Muscle layer of duodenum (tissue), 2 donors: Measurements from ENCODE around the gene RNF123.

Experiments used
- H3K27ac ChIP-seq: one replicate; pipeline ENCODE4 v1.7.0; 2013; ENCODE audit warnings: mild to moderate bottlenecking, low read length
- H3K27me3 ChIP-seq: one replicate; pipeline ENCODE4 v1.7.0; 2013; ENCODE audit warnings: low read depth, mild to moderate bottlenecking, control low read depth, low read length
- H3K36me3 ChIP-seq, 2 donors: one replicate each; pipeline ENCODE4 v1.7.0; 2013; ENCODE audit warnings: low read length in 2 of 2, control low read depth in 1 of 2, mild to moderate bottlenecking in 1 of 2; ENCODE audit not compliant: insufficient read depth in 2 of 2, control insufficient read depth in 1 of 2
- H3K4me1 ChIP-seq, 2 donors: one replicate each; pipeline ENCODE4 v1.7.0; 2013; ENCODE audit warnings: low read length in 2 of 2, mild to moderate bottlenecking in 2 of 2, control low read depth in 1 of 2, moderate library complexity in 1 of 2; ENCODE audit not compliant: insufficient read depth in 2 of 2, control insufficient read depth in 1 of 2
- H3K4me3 ChIP-seq, 2 donors: one replicate each; pipeline ENCODE4 v1.7.0; 2013; ENCODE audit warnings: low read length in 2 of 2, low read depth in 1 of 2, mild to moderate bottlenecking in 1 of 2
- H3K9me3 ChIP-seq, 2 donors: one replicate each; pipeline ENCODE4 v1.7.0; 2013; ENCODE audit warnings: low read length in 2 of 2, control low read depth in 1 of 2, mild to moderate bottlenecking in 1 of 2; ENCODE audit not compliant: control insufficient read depth in 1 of 2
- donor health status: healthy.

RNF123 gene

DNA sequence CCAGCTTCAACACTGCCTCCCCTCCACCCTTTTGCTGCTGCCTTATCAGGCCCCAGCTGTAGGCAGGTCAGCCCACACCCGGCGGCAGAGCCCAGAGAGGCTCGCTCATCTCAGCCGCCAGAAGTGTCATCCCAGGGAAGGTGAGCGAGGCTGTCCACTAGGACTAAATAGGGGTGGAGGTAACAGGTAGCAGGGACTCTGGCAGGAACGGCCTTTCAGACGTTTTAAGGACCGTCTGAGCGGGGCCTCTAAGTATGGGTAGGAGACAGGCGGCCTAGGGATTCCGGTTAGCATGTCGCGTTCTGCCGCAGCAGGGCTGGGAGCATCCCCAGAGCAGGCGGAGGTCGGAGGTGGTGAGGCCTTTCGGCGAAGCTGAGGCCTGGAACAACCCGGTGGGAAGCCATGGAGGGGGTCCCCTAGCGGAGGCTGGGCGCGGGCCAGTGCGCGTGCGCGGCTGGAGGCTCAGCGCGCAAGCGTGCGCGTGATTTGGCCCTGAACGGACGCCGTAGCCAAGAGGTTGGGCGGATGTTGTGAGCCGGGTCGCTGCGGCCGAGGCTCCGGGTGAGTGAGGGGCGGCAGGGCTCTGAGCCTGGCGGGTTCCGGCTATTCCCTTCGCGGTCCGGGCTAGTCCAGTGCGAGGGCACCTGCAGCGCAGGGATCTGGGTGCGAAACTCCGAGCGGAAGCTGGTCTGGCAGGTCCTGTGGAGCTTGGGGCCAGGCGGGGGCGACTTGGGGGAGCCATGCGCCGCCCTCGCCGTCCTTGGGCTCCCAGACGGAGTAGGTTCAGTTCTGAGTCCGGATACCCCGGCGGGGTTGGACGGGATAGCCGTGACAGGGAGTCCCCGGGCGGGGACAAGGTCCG is at the start of gene RNF123, which contains the start of gene MST1:
TSS of gene RNF123 (plus strand) at position 512 of the 862 bp plus-strand sequence. CDS start 1,609 bp downstream, outside the sequence.
TSS of gene MST1 (minus strand) at position 429 of the 862 bp plus-strand sequence. CDS start 783 bp downstream, outside the sequence.
- peak within 1 kb of the TSS; percentile 69 for H3K27ac ChIP-seq
- H3K27me3 ChIP-seq: no peaks in the 10 kb centered on the region
- H3K4me3 ChIP-seq: peak within 1 kb of the TSS; percentile 87 to 99
- H3K4me1 ChIP-seq: peaks cover 0 to 30% of the 10 kb centered on the region in 2 donors
- H3K9me3 ChIP-seq: no peaks in the 10 kb centered on the region
- H3K36me3 ChIP-seq: peaks cover 0 to 1% of the 10 kb centered on the region in 2 donors

DNA sequence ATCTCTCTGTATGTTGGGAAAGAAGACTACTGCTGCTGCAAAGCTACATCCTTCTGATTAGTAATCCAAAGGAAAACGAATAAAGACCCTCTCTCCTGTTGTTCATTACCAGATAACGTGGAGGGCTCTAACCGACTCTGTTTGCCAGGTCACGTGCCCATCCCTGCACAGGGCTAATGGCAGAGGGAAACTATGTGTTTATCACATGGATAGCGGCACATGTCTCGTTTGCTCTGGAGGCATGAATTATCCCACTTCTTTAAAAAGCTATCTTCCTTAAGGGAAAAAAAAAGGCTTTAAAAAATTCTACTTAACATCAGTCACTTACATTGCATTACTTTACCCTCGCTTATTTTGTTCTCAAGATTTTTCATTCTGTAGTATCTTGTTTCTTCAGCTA is 48.1 kb upstream of the RNF123 start:
- no peaks in the 10 kb centered on the region for H3K4me1 ChIP-seq
- no peaks in the 10 kb centered on the region for H3K36me3 ChIP-seq
- no peak overlapping the region for H3K27ac ChIP-seq
- no peaks in the 10 kb centered on the region for H3K27me3 ChIP-seq
- no peak overlapping the region for H3K4me3 ChIP-seq
- no peaks in the 10 kb centered on the region for H3K9me3 ChIP-seq

DNA sequence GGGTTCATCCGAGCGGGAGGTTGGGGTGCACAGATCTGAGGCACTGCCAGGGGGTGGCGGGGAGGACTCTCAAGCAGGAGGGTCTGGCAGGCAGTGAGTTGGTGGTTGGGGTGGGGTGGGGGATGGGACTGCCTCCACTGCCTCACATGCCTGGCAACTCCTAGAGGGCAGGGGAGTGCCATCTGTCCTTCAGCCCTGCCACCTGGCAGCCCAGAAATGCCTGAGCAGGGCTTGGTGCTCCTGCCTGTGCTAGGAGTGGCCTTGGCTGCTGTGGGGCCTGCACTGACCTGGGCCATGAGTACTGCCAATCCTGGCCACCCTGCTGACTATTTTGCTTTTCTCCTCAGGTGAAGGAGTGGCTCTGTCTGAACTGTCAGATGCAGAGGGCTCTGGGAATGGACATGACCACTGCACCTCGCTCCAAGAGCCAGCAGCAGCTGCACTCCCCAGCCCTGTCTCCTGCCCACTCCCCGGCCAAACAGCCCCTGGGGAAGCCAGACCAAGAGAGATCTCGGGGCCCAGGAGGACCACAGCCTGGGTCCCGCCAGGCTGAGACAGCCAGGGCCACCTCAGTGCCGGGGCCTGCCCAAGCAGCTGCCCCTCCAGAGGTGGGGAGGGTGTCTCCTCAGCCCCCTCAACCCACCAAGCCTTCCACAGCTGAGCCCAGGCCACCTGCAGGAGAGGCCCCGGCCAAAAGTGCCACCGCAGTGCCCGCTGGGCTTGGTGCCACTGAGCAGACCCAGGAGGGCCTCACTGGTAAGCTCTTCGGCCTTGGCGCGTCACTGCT is 47.2 kb upstream of the RNF123 start:
- no peak overlapping the region for H3K27ac ChIP-seq
- H3K4me1 ChIP-seq: no peaks in the 10 kb centered on the region
- no peaks in the 10 kb centered on the region for H3K27me3 ChIP-seq
- H3K4me3 ChIP-seq: no peak overlapping the region
- H3K9me3 ChIP-seq: no peaks in the 10 kb centered on the region
- H3K36me3 ChIP-seq: no peaks in the 10 kb centered on the region

DNA sequence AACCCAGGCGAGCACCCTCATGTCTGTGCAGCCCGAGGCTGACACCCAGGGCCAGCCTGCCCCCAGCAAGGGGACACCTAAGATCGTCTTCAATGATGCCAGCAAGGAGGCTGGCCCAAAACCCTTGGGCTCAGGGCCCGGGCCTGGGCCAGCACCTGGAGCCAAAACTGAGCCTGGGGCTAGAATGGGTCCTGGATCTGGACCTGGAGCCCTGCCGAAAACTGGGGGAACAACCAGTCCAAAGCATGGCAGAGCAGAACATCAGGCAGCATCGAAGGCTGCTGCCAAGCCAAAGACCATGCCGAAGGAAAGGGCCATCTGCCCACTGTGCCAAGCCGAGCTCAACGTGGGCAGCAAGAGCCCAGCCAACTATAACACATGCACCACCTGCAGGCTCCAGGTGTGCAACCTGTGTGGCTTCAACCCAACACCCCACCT is 46.6 kb upstream of the RNF123 start:
- Histone ChIP-seq H3K4me3 (no peak overlapping the region), H3K27me3 (no peaks in the 10 kb centered on the region), H3K27ac (no peak overlapping the region), H3K36me3 (no peaks in the 10 kb centered on the region), H3K9me3 (no peaks in the 10 kb centered on the region), H3K4me1 (no peaks in the 10 kb centered on the region)

DNA sequence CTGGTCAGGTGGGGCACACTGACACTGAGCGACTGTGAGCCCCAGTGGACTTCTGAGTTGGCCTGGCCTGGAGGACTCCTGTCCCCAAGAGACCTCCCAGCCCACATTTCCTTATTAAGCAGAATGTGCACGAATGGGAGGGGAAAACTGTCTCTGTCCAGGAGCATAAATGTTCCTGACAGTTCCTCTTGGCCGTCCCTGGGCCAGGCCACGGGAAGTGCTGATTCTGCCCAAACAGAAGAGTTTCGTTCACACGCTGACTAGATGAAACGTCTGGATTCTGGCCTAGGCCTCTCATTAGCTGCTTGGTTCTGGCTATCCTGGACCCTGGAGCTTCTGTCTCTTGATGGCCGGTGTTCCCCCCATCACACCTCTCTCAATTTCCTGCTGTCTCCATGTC is 44.7 kb upstream of the RNF123 start:
- no peak overlapping the region for H3K4me3 ChIP-seq
- no peak overlapping the region for H3K27ac ChIP-seq
- no peaks in the 10 kb centered on the region for H3K9me3 ChIP-seq
- H3K4me1 ChIP-seq: no peaks in the 10 kb centered on the region
- no peaks in the 10 kb centered on the region for H3K27me3 ChIP-seq
- H3K36me3 ChIP-seq: no peaks in the 10 kb centered on the region

DNA sequence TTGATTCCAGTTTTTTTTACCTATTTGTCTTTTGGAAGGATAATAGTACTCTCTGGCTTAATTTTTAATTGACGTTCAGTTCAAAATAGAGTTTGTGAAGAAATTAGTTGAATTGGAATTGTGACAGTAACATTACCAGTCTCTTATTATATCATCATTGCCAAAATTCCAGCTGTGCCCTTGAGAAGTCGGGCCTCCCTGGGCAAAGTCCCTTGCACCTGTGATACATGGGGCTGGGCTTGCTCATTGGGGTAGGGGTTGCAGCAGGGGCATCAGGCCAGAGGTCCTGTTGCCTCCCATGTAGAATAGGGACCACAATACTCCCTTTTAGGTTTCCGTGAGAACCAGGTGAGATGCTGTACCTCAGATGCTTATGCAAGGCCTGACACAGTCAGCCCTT is 43.1 kb upstream of the RNF123 start:
- H3K9me3 ChIP-seq: no peaks in the 10 kb centered on the region
- H3K27ac ChIP-seq: no peak overlapping the region
- no peaks in the 10 kb centered on the region for H3K4me1 ChIP-seq
- no peak overlapping the region for H3K4me3 ChIP-seq
- no peaks in the 10 kb centered on the region for H3K27me3 ChIP-seq
- no peaks in the 10 kb centered on the region for H3K36me3 ChIP-seq

DNA sequence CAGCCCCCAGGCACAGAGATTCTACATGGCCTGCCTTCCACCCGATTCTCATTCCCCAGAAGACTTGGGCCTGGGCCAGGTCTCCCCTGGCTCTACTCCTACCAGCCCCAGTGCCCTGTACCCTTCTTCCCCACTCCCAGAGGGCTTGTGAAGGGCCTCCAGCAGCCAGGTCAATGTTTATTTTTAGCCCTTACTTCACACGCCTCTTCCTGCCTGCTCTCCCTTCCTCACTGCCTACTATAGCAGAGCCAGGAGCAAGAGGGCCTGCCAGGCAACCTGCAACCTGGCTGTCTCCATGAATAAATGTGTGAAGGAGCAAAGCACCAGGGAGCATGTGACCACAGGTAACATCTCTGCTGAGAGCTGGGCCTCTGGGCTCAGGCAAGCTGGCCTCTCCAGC is 41.6 kb upstream of the RNF123 start:
- Histone ChIP-seq H3K4me1 (no peaks in the 10 kb centered on the region), H3K27me3 (no peaks in the 10 kb centered on the region), H3K27ac (no peak overlapping the region), H3K4me3 (no peak overlapping the region), H3K9me3 (no peaks in the 10 kb centered on the region), H3K36me3 (no peaks in the 10 kb centered on the region)

DNA sequence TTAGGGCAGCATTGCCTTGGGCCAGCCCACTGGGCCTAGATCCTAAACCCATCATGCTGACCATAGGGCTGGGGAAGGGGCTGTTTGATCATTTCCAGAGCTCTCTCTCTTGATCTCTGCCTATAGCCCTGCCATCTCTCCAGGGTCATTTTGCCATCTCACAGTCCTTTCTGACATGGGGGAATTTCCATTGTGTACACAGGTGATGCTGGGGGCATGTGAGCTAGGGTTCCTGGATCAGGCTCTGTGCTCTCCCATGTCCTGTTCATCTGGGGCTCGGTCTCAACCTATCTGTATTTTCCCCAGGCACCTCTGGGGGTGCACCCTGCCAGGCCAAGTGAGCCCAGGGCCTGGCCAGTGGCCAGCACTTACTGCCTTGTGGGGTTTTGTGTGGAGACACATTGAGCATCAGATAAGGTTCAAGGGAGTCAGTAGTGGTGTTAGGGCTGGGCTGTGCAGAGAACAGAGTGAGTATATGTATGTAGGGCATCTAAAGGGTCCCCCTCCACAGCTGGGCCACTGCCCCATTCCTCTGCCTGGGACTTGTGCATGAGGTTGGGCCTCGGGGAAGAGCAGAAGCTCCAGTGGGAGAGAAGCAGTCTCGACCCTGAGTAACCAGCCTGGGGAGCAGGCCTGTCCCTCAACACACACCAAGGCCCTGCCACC is 40.9 kb upstream of the RNF123 start:
- H3K4me3 ChIP-seq: no peak overlapping the region
- H3K36me3 ChIP-seq: no peaks in the 10 kb centered on the region
- no peaks in the 10 kb centered on the region for H3K4me1 ChIP-seq
- H3K9me3 ChIP-seq: no peaks in the 10 kb centered on the region
- no peaks in the 10 kb centered on the region for H3K27me3 ChIP-seq
- H3K27ac ChIP-seq: no peak overlapping the region

DNA sequence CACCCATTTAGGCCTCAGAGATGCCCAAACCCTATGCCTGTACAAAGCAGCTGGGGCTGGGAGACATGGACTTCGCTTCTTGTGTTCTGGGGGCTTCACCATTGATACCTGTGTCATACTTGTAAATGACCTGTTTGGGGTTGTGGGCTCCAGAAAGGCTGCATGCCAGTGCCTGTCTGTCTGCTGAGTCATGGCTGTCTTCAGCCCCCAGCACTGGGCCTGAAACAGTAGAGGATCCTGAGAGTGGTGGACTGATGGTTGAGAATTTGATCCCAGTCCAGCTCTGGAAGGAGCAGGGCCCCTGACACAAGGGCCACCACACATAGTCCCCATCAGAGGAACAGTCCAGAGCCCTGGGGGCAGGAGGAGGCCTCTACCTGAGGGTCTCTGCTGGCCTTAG is 39.8 kb upstream of the RNF123 start:
- Histone ChIP-seq H3K27ac (no peak overlapping the region), H3K4me1 (no peaks in the 10 kb centered on the region), H3K36me3 (no peaks in the 10 kb centered on the region), H3K27me3 (no peaks in the 10 kb centered on the region), H3K9me3 (no peaks in the 10 kb centered on the region), H3K4me3 (no peak overlapping the region)

DNA sequence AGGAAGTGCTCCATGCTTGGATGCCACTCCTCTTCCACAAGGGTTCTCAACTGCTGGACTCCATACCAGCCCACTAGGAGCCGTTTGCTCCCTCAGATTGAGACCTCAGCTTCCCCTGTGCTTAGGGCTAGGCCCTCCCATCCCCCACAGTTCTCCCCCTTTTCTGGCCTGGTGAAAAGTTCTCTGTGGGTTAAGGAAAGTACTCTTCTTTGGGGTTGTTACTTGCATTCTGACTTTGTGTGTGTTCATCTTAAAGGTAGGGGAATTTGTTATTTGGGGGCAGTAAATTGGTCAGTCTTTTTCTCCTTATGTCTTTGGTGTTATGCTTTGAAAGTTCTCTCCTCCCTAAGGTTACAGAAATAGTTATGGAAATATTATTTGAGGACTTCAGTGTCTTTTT is 39.2 kb upstream of the RNF123 start:
- Histone ChIP-seq H3K4me3 (no peak overlapping the region), H3K9me3 (no peaks in the 10 kb centered on the region), H3K27ac (no peak overlapping the region), H3K27me3 (no peaks in the 10 kb centered on the region), H3K4me1 (no peaks in the 10 kb centered on the region), H3K36me3 (no peaks in the 10 kb centered on the region)

DNA sequence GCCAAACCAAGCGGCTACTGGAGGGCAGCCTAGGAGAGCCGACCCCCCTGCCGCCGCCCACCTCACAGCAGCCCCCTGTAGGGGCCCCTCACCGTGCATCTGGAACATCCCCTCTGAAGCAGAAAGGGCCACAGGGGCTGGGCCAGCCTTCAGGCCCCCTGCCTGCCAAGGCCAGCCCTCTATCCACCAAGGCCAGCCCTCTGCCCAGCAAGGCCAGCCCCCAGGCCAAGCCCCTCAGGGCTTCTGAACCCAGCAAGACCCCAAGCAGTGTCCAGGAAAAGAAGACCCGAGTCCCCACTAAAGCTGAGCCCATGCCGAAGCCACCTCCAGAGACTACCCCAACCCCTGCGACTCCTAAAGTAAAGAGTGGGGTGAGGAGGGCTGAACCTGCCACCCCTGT is 38.7 kb upstream of the RNF123 start:
- Histone ChIP-seq H3K4me1 (no peaks in the 10 kb centered on the region), H3K4me3 (no peak overlapping the region), H3K9me3 (no peaks in the 10 kb centered on the region), H3K27me3 (no peaks in the 10 kb centered on the region), H3K36me3 (no peaks in the 10 kb centered on the region), H3K27ac (no peak overlapping the region)
